Breast epithelium (tissue), 3 donors: ENCODE measurements around the gene CYTIP.

ENCODE experiments used
- CTCF ChIP-seq, 3 donors: fragments of 450-650 bp; IDR thresholded peaks; one replicate each; pipeline ENCODE4 v1.5.1; 2016 to 2017; ENCODE audit warnings: antibody characterized with exemption in 3 of 3, mild to moderate bottlenecking in 3 of 3, moderate library complexity in 3 of 3
- POLR2AphosphoS5 ChIP-seq, 3 donors: sonication (generic); formaldehyde crosslinking; IDR thresholded peaks; one replicate each; pipeline ENCODE4 v1.6.1; 2017; ENCODE audit warnings: antibody characterized with exemption in 3 of 3

DNA sequence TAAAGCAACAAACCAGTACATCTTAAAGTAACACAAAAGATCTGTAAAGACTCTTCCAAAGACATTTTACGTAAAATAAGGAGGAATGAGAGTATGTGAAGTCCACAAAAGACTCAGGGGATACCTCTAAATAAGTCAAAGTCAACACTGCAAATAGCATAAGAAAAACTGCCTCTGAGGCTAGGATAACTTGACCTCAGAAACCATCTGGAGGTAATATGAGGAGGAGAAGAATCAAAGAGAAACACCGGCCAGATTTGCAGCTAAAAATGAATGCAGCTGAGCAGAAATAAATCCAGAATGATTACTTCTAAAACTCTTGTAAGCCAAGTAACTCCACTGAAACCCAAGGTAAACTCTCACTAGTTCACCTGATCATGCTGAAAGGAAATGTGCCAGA is 66.0 kb downstream of the CYTIP start:
- no peak for TF ChIP-seq CTCF (IDR thresholded peaks at IDR 0.05)
- TF ChIP-seq POLR2AphosphoS5 (IDR thresholded peaks at IDR 0.05): no peak
